CD4-positive, alpha-beta T cell (primary cell): Measurements from ENCODE around the gene MRPL21. TPM values are rescaled to one million over a fixed set of nuclear protein-coding genes. Genes with fewer than 3 reads are reported as not detected.

Experiments
- ATAC-seq: fragments of 200-7000 bp; cut with Tn5 transposase; one replicate; pipeline ENCODE4 v1.10.0; 2022; ENCODE audit warnings: mild to moderate bottlenecking; ENCODE audit not compliant: poor library complexity
- CTCF ChIA-PET: fragments of 350-600 bp; sonication (Branson Sonifier 250); formaldehyde crosslinking; loops from one replicate; lab custom pipeline; 2021; ENCODE audit warnings: antibody characterized with exemption, inconsistent platforms; lab: Charles Lee
- POLR2A ChIA-PET: fragments of 350-600 bp; sonication (Branson Sonifier 250); formaldehyde crosslinking; loops from one replicate; lab custom pipeline; 2021; ENCODE audit warnings: antibody characterized with exemption, inconsistent platforms; lab: Charles Lee
- DNase-seq, 14 experiments: peaks; one replicate each; pipeline ENCODE4 v3.0.0-alpha.2; 2013 to 2020; ENCODE audit warnings: mixed read lengths in 2 of 14
- H3K27ac ChIP-seq, 2 donors: one replicate each; pipeline versions ENCODE4 v1.5.1 to v1.7.0; 2013; ENCODE audit warnings: low read length in 2 of 2, low read depth in 1 of 2, mild to moderate bottlenecking in 1 of 2
- H3K27me3 ChIP-seq, 2 experiments: 1 replicate in 1 of 2; 2 replicates in 1 of 2; pipeline versions ENCODE4 v1.6.1 to v1.7.0; 2013; ENCODE audit warnings: low read length in 2 of 2, control low read depth in 1 of 2, mild to moderate bottlenecking in 1 of 2, moderate library complexity in 1 of 2; ENCODE audit not compliant: insufficient read depth in 2 of 2, control insufficient read depth in 1 of 2
- H3K36me3 ChIP-seq: one replicate; pipeline ENCODE4 v1.6.1; 2013; ENCODE audit warnings: low read length, control low read depth; ENCODE audit not compliant: insufficient read depth
- H3K4me1 ChIP-seq: one replicate; pipeline ENCODE4 v1.6.1; 2013; ENCODE audit warnings: low read length, control low read depth; ENCODE audit not compliant: insufficient read depth
- H3K4me3 ChIP-seq: one replicate; pipeline ENCODE4 v1.5.1; 2013; ENCODE audit warnings: mild to moderate bottlenecking, low read length, moderate library complexity
- H3K9me3 ChIP-seq, 2 experiments: 1 replicate in 1 of 2; 2 replicates in 1 of 2; pipeline versions ENCODE4 v1.6.1 to v1.7.0; 2013; ENCODE audit warnings: low read length in 2 of 2, mild to moderate bottlenecking in 2 of 2, control low read depth in 1 of 2, moderate library complexity in 1 of 2; ENCODE audit not compliant: control insufficient read depth in 1 of 2, insufficient read depth in 1 of 2
- H3K27ac Mint-ChIP-seq: one replicate; pipeline ENCODE4 v1.8.0; 2020; ENCODE audit warnings: mixed read lengths
- H3K27me3 Mint-ChIP-seq: one replicate; pipeline ENCODE4 v1.8.0; 2021; ENCODE audit warnings: mixed read lengths
- H3K36me3 Mint-ChIP-seq: one replicate; pipeline ENCODE4 v1.8.0; 2021; ENCODE audit warnings: low read depth, mixed read lengths
- H3K4me1 Mint-ChIP-seq: one replicate; pipeline ENCODE4 v1.8.0; 2021; ENCODE audit warnings: low read depth, mixed read lengths
- H3K4me3 Mint-ChIP-seq: one replicate; pipeline ENCODE4 v1.8.0; 2020; ENCODE audit warnings: mild to moderate bottlenecking, mixed read lengths
- H3K9me3 Mint-ChIP-seq: one replicate; pipeline ENCODE4 v1.8.0; 2020; ENCODE audit warnings: mixed read lengths
- intact Hi-C, 2 experiments: fragments of 100-400 bp; cut with DNase I in 1 of 2; cut with micrococcal nuclease in 1 of 2; formaldehyde crosslinking; loops; one replicate each; pipeline versions ENCODE4 v1.15.1 to v1.9.0; 2023 to 2025; cut with DNase I, micrococcal nuclease
- total RNA-seq, 174 experiments: library from RNA in 2 of 174; stranded (reverse) in 2 of 174; gene quantifications; one replicate each; pipeline ENCODE4 v1.2.3 and lab custom pipeline; 2021 to 2026
- TF ChIP-seq, protein P1 (sequence below): fragments of 200-600 bp; IDR thresholded peaks from one replicate; pipeline ENCODE4 v1.8.0; 2022; ENCODE audit warnings: antibody characterized with exemption, mild to moderate bottlenecking

MRPL21 gene
- total RNA-seq, 2 experiments from 2014 or later = 47.5 to 48.0 TPM

DNA sequence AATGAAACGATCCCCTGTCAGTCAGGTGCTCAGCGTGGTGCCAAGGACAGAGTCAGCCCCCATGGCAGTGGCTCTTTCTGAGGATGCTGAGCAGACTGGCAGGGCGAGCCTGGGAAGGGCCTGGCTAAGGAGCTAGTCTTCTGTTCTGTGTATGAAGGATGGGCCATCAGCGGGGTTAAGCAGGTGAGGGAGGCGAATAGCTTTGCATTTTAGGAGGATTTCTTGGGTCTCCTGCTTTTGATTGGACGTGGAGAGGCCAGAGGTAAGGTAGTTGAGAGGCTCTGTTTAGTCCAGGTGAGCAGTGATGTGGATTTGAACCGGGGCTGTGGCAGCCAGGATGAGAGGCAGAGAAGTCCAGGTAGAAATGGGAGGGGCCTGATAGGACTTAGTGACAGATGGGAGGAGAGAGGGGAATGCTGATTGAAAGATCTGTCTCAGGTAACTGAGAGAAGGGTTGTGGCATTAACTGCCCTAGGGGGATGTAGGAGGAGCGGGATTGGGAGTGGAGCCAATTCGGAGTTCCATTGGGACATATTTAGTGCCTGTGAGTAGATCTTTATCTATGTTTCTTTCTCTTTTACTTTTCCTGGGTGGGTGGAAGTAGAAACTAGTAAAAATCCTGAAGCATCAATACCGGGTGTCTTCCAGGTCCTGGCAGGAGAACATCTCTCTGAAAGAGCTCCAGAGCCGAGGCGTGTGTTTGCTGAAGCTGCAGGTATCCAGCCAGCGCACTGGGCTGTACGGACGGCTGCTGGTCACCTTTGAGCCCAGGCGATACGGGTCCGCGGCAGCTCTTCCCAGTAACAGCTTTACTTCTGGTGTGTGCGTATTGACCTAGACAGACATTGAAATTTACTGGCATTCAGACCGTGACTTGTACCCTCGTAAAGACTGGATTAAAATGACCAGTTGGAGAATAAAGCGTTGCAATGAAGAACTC lies 2.1 kb upstream of the MRPL21 start:
- intact Hi-C loops = loop anchor here in 1 of 2 experiments (10.0 kb wide), 2 partner anchors 441 to 1299 kb away; partner anchors contain the start of genes FADD and PPP6R3
- CTCF ChIA-PET = interaction anchor here (0.5 kb wide), 1 partner anchor 49 kb away, joined by 3 read pairs; no protein-coding TSS in a partner anchor
- DNase-seq (no peak), ATAC-seq (no peak)
- H3K27ac ChIP-seq = no peak overlapping the region
- no peak overlapping the region for H3K27ac Mint-ChIP-seq
- POLR2A ChIA-PET = no interaction called here
- H3K27me3 ChIP-seq = no peaks in the 10 kb centered on the region
- H3K9me3 Mint-ChIP-seq = no peaks in the 10 kb centered on the region
- no peaks in the 10 kb centered on the region for H3K27me3 Mint-ChIP-seq
- H3K4me3 ChIP-seq = peak overlapping the region; percentile 95
- H3K4me1 Mint-ChIP-seq = peaks cover 44% of the 10 kb centered on the region
- peaks cover 74% of the 10 kb centered on the region for H3K36me3 Mint-ChIP-seq
- H3K9me3 ChIP-seq = no peaks in the 10 kb centered on the region
- TF ChIP-seq, protein P1, sequence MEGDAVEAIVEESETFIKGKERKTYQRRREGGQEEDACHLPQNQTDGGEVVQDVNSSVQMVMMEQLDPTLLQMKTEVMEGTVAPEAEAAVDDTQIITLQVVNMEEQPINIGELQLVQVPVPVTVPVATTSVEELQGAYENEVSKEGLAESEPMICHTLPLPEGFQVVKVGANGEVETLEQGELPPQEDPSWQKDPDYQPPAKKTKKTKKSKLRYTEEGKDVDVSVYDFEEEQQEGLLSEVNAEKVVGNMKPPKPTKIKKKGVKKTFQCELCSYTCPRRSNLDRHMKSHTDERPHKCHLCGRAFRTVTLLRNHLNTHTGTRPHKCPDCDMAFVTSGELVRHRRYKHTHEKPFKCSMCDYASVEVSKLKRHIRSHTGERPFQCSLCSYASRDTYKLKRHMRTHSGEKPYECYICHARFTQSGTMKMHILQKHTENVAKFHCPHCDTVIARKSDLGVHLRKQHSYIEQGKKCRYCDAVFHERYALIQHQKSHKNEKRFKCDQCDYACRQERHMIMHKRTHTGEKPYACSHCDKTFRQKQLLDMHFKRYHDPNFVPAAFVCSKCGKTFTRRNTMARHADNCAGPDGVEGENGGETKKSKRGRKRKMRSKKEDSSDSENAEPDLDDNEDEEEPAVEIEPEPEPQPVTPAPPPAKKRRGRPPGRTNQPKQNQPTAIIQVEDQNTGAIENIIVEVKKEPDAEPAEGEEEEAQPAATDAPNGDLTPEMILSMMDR = no peak
- peaks cover 31% of the 10 kb centered on the region for H3K4me1 ChIP-seq
- H3K4me3 Mint-ChIP-seq = peak overlapping the region; percentile 98
- peaks cover 23% of the 10 kb centered on the region for H3K36me3 ChIP-seq

DNA sequence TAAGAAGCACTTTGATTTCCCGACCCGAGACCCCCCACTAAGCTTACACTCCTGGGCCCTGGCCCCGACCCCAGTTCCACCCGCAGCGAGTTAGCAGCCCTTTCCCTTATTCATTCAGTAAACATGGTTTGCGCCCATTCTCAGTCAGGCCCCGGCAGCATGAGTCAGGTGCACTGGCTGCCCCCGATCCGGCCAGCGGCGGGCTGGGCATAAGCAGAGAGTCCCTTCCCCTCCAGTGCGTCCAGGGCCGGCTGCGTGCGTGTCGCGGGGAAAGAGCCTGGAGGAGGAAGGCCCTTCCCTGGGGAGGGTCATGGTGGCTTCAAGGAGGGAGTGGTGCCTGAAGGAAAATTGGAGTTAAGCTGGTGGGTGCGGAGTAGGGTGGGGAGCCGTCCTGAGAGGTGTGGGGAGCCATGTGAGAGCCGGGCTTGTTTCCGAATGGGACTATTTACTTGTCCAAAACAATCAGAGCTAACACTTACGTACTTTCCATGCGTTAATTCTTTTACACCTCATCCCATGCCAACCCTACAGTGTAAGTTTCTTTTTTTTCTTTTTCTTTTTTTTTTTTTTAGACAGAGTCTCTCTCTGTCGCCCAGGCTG lies 716 bp upstream of the MRPL21 start:
- Mint-ChIP-seq H3K36me3 (peaks cover 76% of the 10 kb centered on the region), H3K9me3 (no peaks in the 10 kb centered on the region), H3K27ac (peak overlapping the region; percentile 92), H3K27me3 (no peaks in the 10 kb centered on the region), H3K4me3 (peak overlapping the region; percentile 98), H3K4me1 (peaks cover 50% of the 10 kb centered on the region)
- Histone ChIP-seq H3K4me3 (peak overlapping the region; percentile 95), H3K9me3 (no peaks in the 10 kb centered on the region), H3K27ac (peak overlapping the region; percentile 57 to 67), H3K4me1 (peaks cover 31% of the 10 kb centered on the region), H3K36me3 (peaks cover 21% of the 10 kb centered on the region), H3K27me3 (no peaks in the 10 kb centered on the region)
- ATAC-seq (peak; percentile 29), DNase-seq (peak in 10 of 14 experiments; percentile 4 to 45 (median 14))
- TF ChIP-seq, protein P1 = no peak
- CTCF ChIA-PET = interaction anchor here (0.9 kb wide), 1 partner anchor 61 kb away, joined by 3 read pairs; no protein-coding TSS in a partner anchor
- intact Hi-C loops = loop anchor here (5.0 to 10.0 kb wide), 6 partner anchors 62 to 1300 kb away; partner anchors contain the start of genes CPT1A (in 2 of the 2), FADD (in 1 of the 2), PPP6R3 (in 1 of the 2) and TPCN2 (in 1 of the 2)
- POLR2A ChIA-PET = interaction anchor here (0.6 to 1.4 kb wide), 5 partner anchors 58 to 444 kb away, joined by 3 read pairs; partner anchors contain the start of gene PPP6R3

DNA sequence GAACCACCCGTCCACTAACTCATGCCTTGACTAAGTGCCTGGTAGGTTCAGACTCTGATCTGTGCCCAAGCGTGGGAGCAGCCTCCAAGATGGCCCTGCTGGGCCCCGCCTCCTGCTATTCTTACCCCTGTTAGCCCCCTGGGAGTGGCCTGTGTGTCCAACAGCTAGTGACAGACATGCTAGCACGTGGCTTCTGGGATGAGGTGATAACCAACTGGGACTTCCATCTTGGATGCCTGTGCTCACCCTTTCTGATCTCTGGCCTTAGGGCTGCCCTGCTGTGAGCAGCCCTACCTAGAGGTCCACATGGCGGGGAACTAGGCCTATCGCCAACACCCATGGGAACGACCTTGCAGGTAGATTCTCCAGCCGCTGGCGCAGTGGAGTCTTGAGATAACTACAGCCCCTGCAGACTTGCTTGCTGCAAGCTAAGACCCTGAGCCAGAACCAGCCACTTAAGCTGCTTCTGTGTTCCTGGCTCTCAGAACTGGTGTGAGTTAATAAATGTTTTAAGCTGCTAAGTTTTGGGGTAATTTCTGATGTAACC lies 2.7 kb downstream of the MRPL21 start:
- H3K4me1 Mint-ChIP-seq = peaks cover 47% of the 10 kb centered on the region
- ChIA-PET POLR2A (no interaction called here), CTCF (no interaction called here)
- TF ChIP-seq, protein P1 = no peak
- H3K4me3 Mint-ChIP-seq = peak overlapping the region; percentile 13
- peaks cover 83% of the 10 kb centered on the region for H3K36me3 Mint-ChIP-seq
- no peak overlapping the region for H3K27ac Mint-ChIP-seq
- peaks cover 40% of the 10 kb centered on the region for H3K36me3 ChIP-seq
- no peaks in the 10 kb centered on the region for H3K27me3 Mint-ChIP-seq
- intact Hi-C loops = loop anchor here (5.0 to 10.0 kb wide), 6 partner anchors 59 to 1304 kb away; partner anchors contain the start of genes CPT1A (in 2 of the 2), FADD (in 1 of the 2), PPP6R3 (in 1 of the 2) and TPCN2 (in 1 of the 2)
- no peak overlapping the region for H3K4me3 ChIP-seq
- DNase-seq (no peak), ATAC-seq (no peak)
- peaks cover 31% of the 10 kb centered on the region for H3K4me1 ChIP-seq
- no peaks in the 10 kb centered on the region for H3K9me3 ChIP-seq
- no peak overlapping the region for H3K27ac ChIP-seq
- no peaks in the 10 kb centered on the region for H3K27me3 ChIP-seq
- no peaks in the 10 kb centered on the region for H3K9me3 Mint-ChIP-seq
